SK-N-SH (cell line): ENCODE data around the gene DENND1A. TPM values are rescaled to one million over a fixed set of nuclear protein-coding genes. Genes with fewer than 3 reads are reported as not detected.

Experiments used
- CTCF ChIA-PET: fragments of 300-600, 350-600 bp; formaldehyde crosslinking; extraction: SDS; loops from one replicate; lab custom pipeline; 2021; lab: Yijun Ruan, JAX
- POLR2A ChIA-PET: fragments of 350-600 bp; sonication (Branson Sonifier 250); formaldehyde crosslinking; extraction: SDS; loops from one replicate; lab custom pipeline; 2020; ENCODE audit warnings: antibody characterized with exemption, inconsistent platforms; lab: Yijun Ruan, JAX
- DNase-seq: peaks from one replicate; pipeline ENCODE4 v3.0.0; 2012
- H2AFZ ChIP-seq: fragments of 200-600 bp; sonication (generic); 2 replicates; pipeline ENCODE4 v1.8.1; 2016; ENCODE audit warnings: antibody characterized with exemption, mild to moderate bottlenecking, low read depth
- H3F3A ChIP-seq: fragments of 200-600 bp; sonication (generic); replicated peaks from 2 replicates; pipeline ENCODE3; 2016; ENCODE audit warnings: antibody characterized with exemption, mild to moderate bottlenecking; ENCODE audit not compliant: insufficient read depth
- H3K27ac ChIP-seq, 2 experiments: fragments of 200-500 bp in 1 of 2; fragments of 200-600 bp in 1 of 2; sonication (Bioruptor generic) in 1 of 2; sonication (generic), shearing (Covaris generic) in 1 of 2; 2 replicates each; pipeline versions ENCODE4 v1.5.1 to v1.6.1; 2014 to 2016; ENCODE audit warnings: low read depth in 2 of 2, inconsistent platforms in 1 of 2, low read length in 1 of 2, mild to moderate bottlenecking in 1 of 2, mixed read lengths in 1 of 2
- H3K27me3 ChIP-seq: fragments of 200-600 bp; sonication (generic), shearing (Covaris generic); 2 replicates; pipeline ENCODE4 v1.6.1; 2016; ENCODE audit warnings: mixed run types; ENCODE audit not compliant: insufficient read depth
- H3K36me3 ChIP-seq, 2 experiments: fragments of 200-500 bp in 1 of 2; fragments of 200-600 bp in 1 of 2; sonication (Bioruptor generic) in 1 of 2; sonication (generic) in 1 of 2; replicated peaks in 1 of 2; 2 replicates each; pipeline versions ENCODE3 to v1.5.1; 2014 to 2016; ENCODE audit warnings: low read length in 1 of 2, mild to moderate bottlenecking in 1 of 2; ENCODE audit not compliant: insufficient read depth in 2 of 2, control insufficient read depth in 1 of 2
- H3K4me1 ChIP-seq, 2 experiments: fragments of 200-500 bp in 1 of 2; fragments of 200-600 bp in 1 of 2; sonication (Bioruptor generic) in 1 of 2; sonication (generic), shearing (Covaris generic) in 1 of 2; 2 replicates each; pipeline versions ENCODE4 v1.5.1 to v1.6.1; 2014 to 2016; ENCODE audit warnings: low read depth in 1 of 2, low read length in 1 of 2, mixed run types in 1 of 2; ENCODE audit not compliant: insufficient read depth in 2 of 2, control insufficient read depth in 1 of 2
- H3K4me2 ChIP-seq: fragments of 200-600 bp; sonication (generic), shearing (Covaris generic); 2 replicates; pipeline ENCODE4 v1.6.1; 2017; ENCODE audit warnings: mixed run types
- H3K4me3 ChIP-seq, 2 experiments: fragments of 200-500 bp in 1 of 2; fragments of 200-600 bp in 1 of 2; sonication (Bioruptor generic) in 1 of 2; sonication (generic), shearing (Covaris generic) in 1 of 2; 2 replicates each; pipeline versions ENCODE4 v1.5.1 to v1.8.1; 2014 to 2016; ENCODE audit warnings: low read depth in 2 of 2, inconsistent platforms in 1 of 2, low read length in 1 of 2, mild to moderate bottlenecking in 1 of 2, mixed read lengths in 1 of 2, moderate library complexity in 1 of 2
- H3K79me2 ChIP-seq: fragments of 200-600 bp; sonication (generic); 2 replicates; pipeline ENCODE4 v1.8.1; 2017; ENCODE audit warnings: mild to moderate bottlenecking; ENCODE audit not compliant: insufficient read depth
- H3K9ac ChIP-seq: fragments of 200-600 bp; sonication (generic); 2 replicates; pipeline ENCODE4 v1.6.1; 2017; ENCODE audit warnings: mixed run types
- H3K9me2 ChIP-seq: fragments of 200-600 bp; sonication (generic); 2 replicates; pipeline ENCODE4 v1.6.1; 2017; ENCODE audit warnings: mixed run types
- H3K9me3 ChIP-seq: fragments of 200-600 bp; sonication (generic); 2 replicates; pipeline ENCODE4 v1.6.1; 2017; ENCODE audit warnings: mixed run types, mild to moderate bottlenecking, moderate library complexity
- H4K20me1 ChIP-seq: fragments of 200-600 bp; sonication (generic); 2 replicates; pipeline ENCODE4 v1.6.1; 2017; ENCODE audit warnings: mild to moderate bottlenecking, mixed run types; ENCODE audit not compliant: insufficient read depth
- CHD2 ChIP-seq: fragments of 150-350 bp; IDR thresholded peaks from 2 replicates; pipeline ENCODE4 v1.6.1; 2018; ENCODE audit warnings: low read length; ENCODE audit not compliant: partially characterized antibody
- CTCF ChIP-seq: fragments of 200-600 bp; sonication (generic); IDR thresholded peaks from 2 replicates; pipeline ENCODE4 v1.6.1; 2017; ENCODE audit warnings: antibody characterized with exemption, mild to moderate bottlenecking, moderate library complexity
- EP300 ChIP-seq, 2 experiments: IDR thresholded peaks; 2 replicates each; pipeline versions ENCODE4 v1.4.0 to v1.6.1; 2012; ENCODE audit warnings: borderline replicate concordance in 1 of 2, low read depth in 1 of 2, low read length in 1 of 2
- EZH2phosphoT487 ChIP-seq: fragments of 200-600 bp; sonication (generic); IDR thresholded peaks from 2 replicates; pipeline ENCODE4 v1.6.1; 2017; ENCODE audit warnings: low read depth, mixed run types, mild to moderate bottlenecking, antibody characterized with exemption, moderate library complexity, borderline replicate concordance
- FOXJ3 ChIP-seq: sonication (generic); formaldehyde crosslinking; IDR thresholded peaks from 2 replicates; pipeline ENCODE4 v1.5.1; 2020; ENCODE audit warnings: mild to moderate bottlenecking, missing genetic modification reagents
- GATA2 ChIP-seq: sonication (generic); formaldehyde crosslinking; IDR thresholded peaks from 2 replicates; pipeline ENCODE4 v1.5.0; 2020; ENCODE audit warnings: mild to moderate bottlenecking, missing genetic modification reagents
- JUND ChIP-seq: IDR thresholded peaks from 2 replicates; pipeline ENCODE4 v1.4.0; 2012
- MXI1 ChIP-seq: IDR thresholded peaks from 2 replicates; pipeline ENCODE4 v1.6.1; 2012; ENCODE audit warnings: mild to moderate bottlenecking, low read depth, low read length, improper control_type of control experiment
- POLR2AphosphoS5 ChIP-seq: IDR thresholded peaks from 2 replicates; pipeline ENCODE4 v1.6.1; 2012; ENCODE audit warnings: low read depth, low read length
- RXRA ChIP-seq: IDR thresholded peaks from 2 replicates; pipeline ENCODE4 v1.4.0; 2012; ENCODE audit warnings: low read depth, mild to moderate bottlenecking, borderline replicate concordance
- TEAD4 ChIP-seq: IDR thresholded peaks from 2 replicates; pipeline ENCODE4 v1.4.0; 2012; ENCODE audit warnings: mild to moderate bottlenecking, borderline replicate concordance; ENCODE audit not compliant: insufficient read depth
- WGBS: methylation state at CpG from one replicate; pipeline ENCODE4 v1.1.6; 2017; ENCODE audit warnings: low lambda C conversion rate; 5-methylcytosine and 5-hydroxymethylcytosine counted together
- polyA plus RNA-seq, 3 experiments: library from polyadenylated mRNA; depleted of rRNA; stranded (reverse); fragments of >200 nt; gene quantifications; 2 replicates each; pipeline ENCODE4 v1.2.3, GENCODE V29; 2012
- TF ChIP-seq, protein P1 (sequence below): IDR thresholded peaks from 2 replicates; pipeline ENCODE4 v1.4.0; 2012; ENCODE audit warnings: low read depth, borderline replicate concordance
- TF ChIP-seq, protein P2 (sequence below): fragments of 150-350 bp; IDR thresholded peaks from 2 replicates; pipeline ENCODE4 v1.6.1; 2017; ENCODE audit warnings: antibody characterized with exemption, low read length, low read depth, borderline replicate concordance
- TF ChIP-seq, protein P3 (sequence below): IDR thresholded peaks from 2 replicates; pipeline ENCODE4; 2012

Gene DENND1A
- polyA plus RNA-seq, 1 of the 3 experiments (the other 2 are of a cell fraction) = 25.4 TPM

GRCh38 chr9:123647145-123647544 lies 282.8 kb downstream of the DENND1A start:
- Histone ChIP-seq H4K20me1 (no peaks in the 10 kb centered on the region), H3K9me3 (no peaks in the 10 kb centered on the region), H3K4me3 (no peak overlapping the region), H2AFZ (no peak overlapping the region), H3K4me2 (no peak overlapping the region), H3F3A (no peaks in the 10 kb centered on the region), H3K27me3 (no peaks in the 10 kb centered on the region), H3K27ac (no peak overlapping the region), H3K9ac (no peak overlapping the region), H3K4me1 (peaks cover 0 to 9% of the 10 kb centered on the region in 2 experiments; a peak in 2 of 4 replicates), H3K36me3 (peaks cover 0 to 7% of the 10 kb centered on the region in 2 experiments), H3K9me2 (no peaks in the 10 kb centered on the region), H3K79me2 (no peaks in the 10 kb centered on the region)
- TF ChIP-seq JUND = no peak
- TF ChIP-seq, protein P1, sequence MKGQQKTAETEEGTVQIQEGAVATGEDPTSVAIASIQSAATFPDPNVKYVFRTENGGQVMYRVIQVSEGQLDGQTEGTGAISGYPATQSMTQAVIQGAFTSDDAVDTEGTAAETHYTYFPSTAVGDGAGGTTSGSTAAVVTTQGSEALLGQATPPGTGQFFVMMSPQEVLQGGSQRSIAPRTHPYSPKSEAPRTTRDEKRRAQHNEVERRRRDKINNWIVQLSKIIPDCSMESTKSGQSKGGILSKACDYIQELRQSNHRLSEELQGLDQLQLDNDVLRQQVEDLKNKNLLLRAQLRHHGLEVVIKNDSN = no peak
- TF ChIP-seq, protein P2, sequence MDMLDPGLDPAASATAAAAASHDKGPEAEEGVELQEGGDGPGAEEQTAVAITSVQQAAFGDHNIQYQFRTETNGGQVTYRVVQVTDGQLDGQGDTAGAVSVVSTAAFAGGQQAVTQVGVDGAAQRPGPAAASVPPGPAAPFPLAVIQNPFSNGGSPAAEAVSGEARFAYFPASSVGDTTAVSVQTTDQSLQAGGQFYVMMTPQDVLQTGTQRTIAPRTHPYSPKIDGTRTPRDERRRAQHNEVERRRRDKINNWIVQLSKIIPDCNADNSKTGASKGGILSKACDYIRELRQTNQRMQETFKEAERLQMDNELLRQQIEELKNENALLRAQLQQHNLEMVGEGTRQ = no peak
- no peak for TF ChIP-seq GATA2
- TF ChIP-seq CHD2 = no peak
- TF ChIP-seq TEAD4 = no peak
- TF ChIP-seq, protein P3, sequence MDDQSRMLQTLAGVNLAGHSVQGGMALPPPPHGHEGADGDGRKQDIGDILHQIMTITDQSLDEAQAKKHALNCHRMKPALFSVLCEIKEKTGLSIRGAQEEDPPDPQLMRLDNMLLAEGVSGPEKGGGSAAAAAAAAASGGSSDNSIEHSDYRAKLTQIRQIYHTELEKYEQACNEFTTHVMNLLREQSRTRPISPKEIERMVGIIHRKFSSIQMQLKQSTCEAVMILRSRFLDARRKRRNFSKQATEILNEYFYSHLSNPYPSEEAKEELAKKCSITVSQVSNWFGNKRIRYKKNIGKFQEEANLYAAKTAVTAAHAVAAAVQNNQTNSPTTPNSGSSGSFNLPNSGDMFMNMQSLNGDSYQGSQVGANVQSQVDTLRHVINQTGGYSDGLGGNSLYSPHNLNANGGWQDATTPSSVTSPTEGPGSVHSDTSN = no peak
- TF ChIP-seq EP300 (IDR thresholded peaks at IDR 0.05; ENCODE audit: borderline replicate concordance in 1 of 2, low read depth in 1 of 2, low read length in 1 of 2) = no peak
- TF ChIP-seq EZH2phosphoT487 = no peak
- no peak for TF ChIP-seq MXI1
- TF ChIP-seq FOXJ3 (CRISPR knock-in tag) = no peak
- no peak for TF ChIP-seq CTCF
- no peak for TF ChIP-seq POLR2AphosphoS5
- TF ChIP-seq RXRA = no peak
- DNase-seq = no peak
- ChIA-PET POLR2A (no interaction called here), CTCF (interaction anchor here (1.3 kb wide), 1 partner anchor 10 kb away, joined by 3 read pairs; no protein-coding TSS in a partner anchor)
- whole genome bisulfite sequencing = 100% methylated on average over 2 of the region's 2 CpGs
